IMR-90 (cell line): ENCODE data around the gene SLC49A4. TPM values are rescaled to one million over a fixed set of nuclear protein-coding genes. Genes with fewer than 3 reads are reported as not detected.

Experiments used
- ATAC-seq: fragments of 200-7000 bp; cut with Tn5 transposase; 2 replicates; pipeline ENCODE4 v1.9.1; 2020; ENCODE audit warnings: low read depth, mild to moderate bottlenecking, moderate library complexity
- BruUV-seq: library from RNA; stranded (reverse); fragments of 400-500 nt; replicated peaks from 2 replicates; lab custom pipeline; 2021; lab: Mats Ljungman, UMichigan
- CTCF ChIA-PET: fragments of 300-600 bp; formaldehyde crosslinking; extraction: SDS; loops from one replicate; lab custom pipeline; 2021; ENCODE audit warnings: antibody characterized with exemption; lab: Yijun Ruan, JAX
- POLR2A ChIA-PET: fragments of 300-600 bp; sonication (Branson Sonifier 250); formaldehyde crosslinking; loops from one replicate; lab custom pipeline; 2022; ENCODE audit warnings: antibody characterized with exemption; ENCODE audit not compliant: unreplicated experiment; lab: Charles Lee
- DNase-seq: peaks from one replicate; pipeline ENCODE4 v3.0.0; 2013
- H2AFZ ChIP-seq: replicated peaks from 2 replicates; pipeline ENCODE3; 2013; ENCODE audit warnings: low read length, mild to moderate bottlenecking; ENCODE audit not compliant: poor library complexity
- H2AK5ac ChIP-seq: 2 replicates; pipeline ENCODE4 v1.6.1; 2013; ENCODE audit warnings: low read depth, low read length, inconsistent platforms
- H2AK9ac ChIP-seq: replicated peaks from 2 replicates; pipeline ENCODE3; 2013; ENCODE audit warnings: mild to moderate bottlenecking, low read depth, low read length, moderate library complexity; ENCODE audit not compliant: poor library complexity
- H2BK120ac ChIP-seq: 2 replicates; pipeline ENCODE4 v1.6.1; 2013; ENCODE audit warnings: low read depth, low read length, inconsistent platforms
- H2BK15ac ChIP-seq: 3 replicates; pipeline ENCODE4 v1.6.1; 2013; ENCODE audit warnings: low read depth, low read length, inconsistent platforms
- H2BK20ac ChIP-seq: 2 replicates; pipeline ENCODE4 v1.6.1; 2013; ENCODE audit warnings: low read depth, mild to moderate bottlenecking, inconsistent platforms, low read length, moderate library complexity
- H2BK5ac ChIP-seq: 2 replicates; pipeline ENCODE4 v1.6.1; 2013; ENCODE audit warnings: mild to moderate bottlenecking, low read depth, low read length, inconsistent platforms; ENCODE audit not compliant: poor library complexity, severe bottlenecking
- H3K14ac ChIP-seq: replicated peaks from 2 replicates; pipeline ENCODE4 v1.6.1; 2013; ENCODE audit warnings: low read depth, low read length, inconsistent platforms
- H3K18ac ChIP-seq: 2 replicates; pipeline ENCODE4 v1.6.1; 2013; ENCODE audit warnings: low read depth, low read length, control low read depth
- H3K23ac ChIP-seq: 2 replicates; pipeline ENCODE4 v1.6.1; 2013; ENCODE audit warnings: low read depth, low read length, inconsistent platforms
- H3K27ac ChIP-seq: 2 replicates; pipeline ENCODE4 v1.5.1; 2013; ENCODE audit warnings: mild to moderate bottlenecking, control low read depth, low read length; ENCODE audit not compliant: insufficient read depth
- H3K27me3 ChIP-seq: 2 replicates; pipeline ENCODE4 v1.6.1; 2013; ENCODE audit warnings: low read length; ENCODE audit not compliant: control insufficient read depth, insufficient read depth
- H3K36me3 ChIP-seq: 2 replicates; pipeline ENCODE4 v1.6.1; 2013; ENCODE audit warnings: low read length, mixed read lengths; ENCODE audit not compliant: control insufficient read depth, insufficient read depth
- H3K4ac ChIP-seq: 2 replicates; pipeline ENCODE4 v1.6.1; 2013; ENCODE audit warnings: low read depth, low read length, inconsistent platforms
- H3K4me1 ChIP-seq: 2 replicates; pipeline ENCODE4 v1.6.1; 2013; ENCODE audit warnings: low read length, mixed read lengths; ENCODE audit not compliant: control insufficient read depth, insufficient read depth
- H3K4me2 ChIP-seq: 2 replicates; pipeline ENCODE4 v1.6.1; 2013; ENCODE audit warnings: low read depth, mild to moderate bottlenecking, control low read depth, low read length, moderate library complexity
- H3K4me3 ChIP-seq: 2 replicates; pipeline ENCODE4 v1.5.1; 2013; ENCODE audit warnings: low read depth, mild to moderate bottlenecking, control low read depth, low read length, moderate library complexity; ENCODE audit not compliant: insufficient read depth
- H3K56ac ChIP-seq: 2 replicates; pipeline ENCODE4 v1.6.1; 2013; ENCODE audit warnings: low read length, inconsistent platforms; ENCODE audit not compliant: insufficient read depth; ENCODE audit errors: extremely low read depth
- H3K79me1 ChIP-seq, 2 experiments: 2 replicates each; pipeline ENCODE4 v1.6.1; 2013; ENCODE audit warnings: low read length in 2 of 2, inconsistent platforms in 1 of 2, low read depth in 1 of 2
- H3K9ac ChIP-seq: 2 replicates; pipeline ENCODE4 v1.6.1; 2013; ENCODE audit warnings: low read depth, low read length, control low read depth
- H3K9me1 ChIP-seq: 2 replicates; pipeline ENCODE4 v1.6.1; 2013; ENCODE audit warnings: low read length, inconsistent platforms; ENCODE audit not compliant: insufficient read depth
- H3K9me3 ChIP-seq: 2 replicates; pipeline ENCODE4 v1.6.1; 2013; ENCODE audit warnings: low read length; ENCODE audit not compliant: control insufficient read depth, insufficient read depth
- H4K20me1 ChIP-seq: 2 replicates; pipeline ENCODE4 v1.6.1; 2013; ENCODE audit warnings: low read length, inconsistent platforms; ENCODE audit not compliant: insufficient read depth
- H4K5ac ChIP-seq: 2 replicates; pipeline ENCODE4 v1.6.1; 2013; ENCODE audit warnings: mild to moderate bottlenecking, low read depth, low read length, control low read depth
- H4K8ac ChIP-seq, 2 experiments: 2 replicates each; pipeline ENCODE4 v1.6.1; 2013; ENCODE audit warnings: low read depth in 2 of 2, low read length in 2 of 2, control low read depth in 1 of 2, inconsistent platforms in 1 of 2
- H4K91ac ChIP-seq: 2 replicates; pipeline ENCODE4 v1.6.1; 2013; ENCODE audit warnings: low read depth, low read length, inconsistent platforms; ENCODE audit not compliant: insufficient read depth
- BHLHE40 ChIP-seq: fragments of 150-350 bp; IDR thresholded peaks from 2 replicates; pipeline ENCODE4 v1.6.1; 2016; ENCODE audit warnings: mild to moderate bottlenecking, low read depth, low read length
- CEBPB ChIP-seq: IDR thresholded peaks from 2 replicates; pipeline ENCODE4 v1.6.1; 2012; ENCODE audit warnings: low read depth, low read length, improper control_type of control experiment
- CHD1 ChIP-seq: IDR thresholded peaks from 2 replicates; pipeline ENCODE4 v1.6.1; 2012; ENCODE audit warnings: low read depth, low read length, improper control_type of control experiment
- CTCF ChIP-seq: conservative IDR thresholded peaks from 2 replicates; pipeline ENCODE4 v1.5.1; 2012; ENCODE audit warnings: mild to moderate bottlenecking, low read depth, low read length, improper control_type of control experiment
- ELK1 ChIP-seq: fragments of 150-350 bp; IDR thresholded peaks from 2 replicates; pipeline ENCODE4 v1.6.1; 2016; ENCODE audit warnings: low read depth, mild to moderate bottlenecking, low read length, moderate library complexity, borderline replicate concordance
- FOS ChIP-seq: fragments of 150-350 bp; IDR thresholded peaks from 2 replicates; pipeline ENCODE4 v1.6.1; 2016; ENCODE audit warnings: low read depth, low read length
- MAFK ChIP-seq: IDR thresholded peaks from 2 replicates; pipeline ENCODE4 v1.6.1; 2012; ENCODE audit warnings: low read depth, low read length, improper control_type of control experiment
- MAZ ChIP-seq: IDR thresholded peaks from 2 replicates; pipeline ENCODE4 v1.6.1; 2012; ENCODE audit warnings: low read depth, mild to moderate bottlenecking, low read length, improper control_type of control experiment, moderate library complexity, borderline replicate concordance
- MXI1 ChIP-seq: IDR thresholded peaks from 2 replicates; pipeline ENCODE4 v1.6.1; 2012; ENCODE audit warnings: low read depth, mild to moderate bottlenecking, low read length, moderate library complexity, borderline replicate concordance
- NFE2L2 ChIP-seq: fragments of 150-350 bp; IDR thresholded peaks from 2 replicates; pipeline ENCODE4 v1.6.1; 2016; ENCODE audit warnings: low read depth, mild to moderate bottlenecking, low read length
- POLR2A ChIP-seq: IDR thresholded peaks from 2 replicates; pipeline ENCODE4 v1.6.1; 2012; ENCODE audit warnings: mild to moderate bottlenecking, low read depth, low read length
- RAD21 ChIP-seq: IDR thresholded peaks from 2 replicates; pipeline ENCODE4 v1.6.1; 2012; ENCODE audit warnings: low read length, improper control_type of control experiment
- RCOR1 ChIP-seq: IDR thresholded peaks from 2 replicates; pipeline ENCODE4 v1.6.1; 2012; ENCODE audit warnings: mild to moderate bottlenecking, low read length, improper control_type of control experiment; ENCODE audit not compliant: insufficient replicate concordance
- RFX5 ChIP-seq: IDR thresholded peaks from 2 replicates; pipeline ENCODE4 v1.8.0; 2012; ENCODE audit warnings: low read depth, mild to moderate bottlenecking, low read length, moderate library complexity
- SMC3 ChIP-seq: fragments of 150-350 bp; IDR thresholded peaks from 2 replicates; pipeline ENCODE4 v1.6.1; 2016; ENCODE audit warnings: low read depth, mild to moderate bottlenecking, antibody characterized with exemption, low read length, moderate library complexity
- USF2 ChIP-seq: fragments of 150-350 bp; IDR thresholded peaks from 2 replicates; pipeline ENCODE4 v1.6.1; 2017; ENCODE audit warnings: mild to moderate bottlenecking, antibody characterized with exemption, low read length, low read depth
- WGBS, 2 experiments: methylation state at CpG; one replicate each; pipeline versions ENCODE4 v1.1.5 to v1.1.7; 2013; ENCODE audit warnings: missing lambda C conversion rate in 2 of 2; ENCODE audit not compliant: insufficient read length in 1 of 2; ENCODE audit errors: extremely low coverage in 2 of 2; 5-methylcytosine and 5-hydroxymethylcytosine counted together
- dilution Hi-C: fragments of 300-500 bp; cut with HindIII; formaldehyde crosslinking; loops from one replicate; pipeline ENCODE4 v1.14.3; 2018; ENCODE audit warnings: low sequenced_read_pairs; ENCODE audit not compliant: unreplicated experiment
- in situ Hi-C: fragments of 300-500 bp; cut with MboI; formaldehyde crosslinking; loops from 3 replicates; pipeline ENCODE4 v1.14.3; 2019; ENCODE audit warnings: low sequenced_read_pairs, inconsistent platforms, mixed read lengths
- intact Hi-C: fragments of 100-400 bp; cut with micrococcal nuclease; formaldehyde crosslinking; loops from 2 replicates; pipeline ENCODE4 v1.10.0; 2022
- polyA plus RNA-seq, 3 experiments: library from polyadenylated mRNA; depleted of rRNA; stranded (reverse); fragments of >200 nt; gene quantifications; 2 replicates each; pipeline ENCODE4 v1.2.3, GENCODE V29; 2012; ENCODE audit warnings: low replicate concordance in 1 of 3
- total RNA-seq: library from RNA; depleted of rRNA; stranded (reverse); fragments of >200 nt; gene quantifications from 2 replicates; pipeline ENCODE4 v1.2.3, GENCODE V29; 2012

The SLC49A4 gene
- total and polyA plus RNA-seq, 2 of the 4 experiments (the other 2 are of a cell fraction), result 6.5 to 6.8 TPM

- Histone ChIP-seq H3K9me3 (no peaks in the 10 kb centered on the region), H3K36me3 (no peaks in the 10 kb centered on the region), H3K23ac (no peak overlapping the region), H2BK15ac (no peak overlapping the region), H2AK9ac (no peak overlapping the region), H3K27ac (no peak overlapping the region), H4K5ac (no peak overlapping the region), H4K91ac (no peak overlapping the region), H2BK5ac (no peak overlapping the region), H3K9ac (no peak overlapping the region), H2AK5ac (no peak overlapping the region), H3K56ac (no peak overlapping the region), H3K9me1 (peaks cover 4% of the 10 kb centered on the region; the same call in 1 of the 2 replicates), H2BK120ac (no peak overlapping the region), H3K27me3 (no peaks in the 10 kb centered on the region), H4K8ac (no peak overlapping the region), H3K18ac (no peak overlapping the region), H3K14ac (0 out of 2 replicates have a peak overlapping the region, but pooled peaks have one; percentile 32), H3K4me3 (no peak overlapping the region), H3K4me1 (no peaks in the 10 kb centered on the region; the same call in 1 of the 2 replicates), H3K79me1 (no peaks in the 10 kb centered on the region), H3K4me2 (no peak overlapping the region), H2AFZ (no peak overlapping the region), H3K4ac (no peak overlapping the region), H2BK20ac (no peak overlapping the region), H4K20me1 (no peaks in the 10 kb centered on the region)
- ATAC-seq (no peak), DNase-seq (no peak)
- ChIA-PET CTCF (interaction anchor here (0.6 kb wide), 1 partner anchor 667 kb away, joined by 3 read pairs; no protein-coding TSS in a partner anchor), POLR2A (no interaction called here)
- dilution Hi-C loops, result no loop called here
- TF ChIP-seq BHLHE40, result no peak
- no peak for TF ChIP-seq CTCF
- TF ChIP-seq NFE2L2, result no peak
- TF ChIP-seq ELK1, result no peak
- no peak for TF ChIP-seq RAD21
- TF ChIP-seq USF2, result no peak
- no peak for TF ChIP-seq RCOR1
- no peak for TF ChIP-seq CHD1
- TF ChIP-seq POLR2A, result no peak
- TF ChIP-seq FOS, result no peak
- no peak for TF ChIP-seq CEBPB
- no peak for TF ChIP-seq MAZ
- TF ChIP-seq MXI1, result no peak
- TF ChIP-seq RFX5, result no peak
- TF ChIP-seq SMC3, result no peak
- TF ChIP-seq MAFK, result no peak
- no TSS peak for BruUV-seq
- in situ Hi-C loops, result no loop called here
- intact Hi-C loops, result no loop called here
- 100% methylated on average over 1 of the region's 3 CpGs; no CpG with 5 or more reads in 1 of the 2 experiments for WGBS, 2 experiments
Observed at GRCh38 chr3:122766430-122766829, 28.4 kb upstream of the SLC49A4 start.
